GM23338 (cell line): ENCODE results near the gene MAP3K4. TPM values are rescaled to one million over a fixed set of nuclear protein-coding genes. Genes with fewer than 3 reads are reported as not detected.

ENCODE experiments used
- ATAC-seq: fragments of 200-7000 bp; cut with Tn5 transposase; 3 replicates; pipeline ENCODE4 v1.9.1; 2020
- DNase-seq: peaks from one replicate; pipeline ENCODE4 v3.0.0-alpha.2; 2015; ENCODE audit warnings: low spot score
- H2AFZ ChIP-seq: fragments of 200-600 bp; sonication (generic); 2 replicates; pipeline ENCODE4 v1.8.0; 2016; ENCODE audit warnings: antibody characterized with exemption, mild to moderate bottlenecking, moderate library complexity
- H3F3A ChIP-seq: fragments of 200-600 bp; sonication (generic); replicated peaks from 2 replicates; pipeline ENCODE4 v1.8.0; 2017; ENCODE audit warnings: antibody characterized with exemption, mixed run types, low read depth
- H3K27ac ChIP-seq: fragments of 200-600 bp; sonication (generic); 2 replicates; pipeline ENCODE4 v1.6.1; 2016; ENCODE audit warnings: low read depth
- H3K27me3 ChIP-seq: fragments of 200-600 bp; sonication (generic); 2 replicates; pipeline ENCODE4 v1.8.0; 2016; ENCODE audit warnings: mild to moderate bottlenecking, mixed run types, moderate library complexity; ENCODE audit not compliant: insufficient read depth
- H3K36me3 ChIP-seq: fragments of 200-600 bp; sonication (generic); 2 replicates; pipeline ENCODE4 v1.8.0; 2016; ENCODE audit warnings: mild to moderate bottlenecking; ENCODE audit not compliant: insufficient read depth
- H3K4me1 ChIP-seq: fragments of 200-600 bp; sonication (generic); 2 replicates; pipeline ENCODE4 v1.8.0; 2016; ENCODE audit warnings: mild to moderate bottlenecking, moderate library complexity; ENCODE audit not compliant: insufficient read depth
- H3K4me2 ChIP-seq: fragments of 200-600 bp; sonication (generic); 2 replicates; pipeline ENCODE4 v1.7.1; 2017; ENCODE audit warnings: mixed run types
- H3K4me3 ChIP-seq: fragments of 200-600 bp; sonication (generic); 2 replicates; pipeline ENCODE4 v1.6.1; 2016; ENCODE audit warnings: mixed run types
- H3K79me2 ChIP-seq: fragments of 200-600 bp; sonication (generic); replicated peaks from 2 replicates; pipeline ENCODE4 v1.8.0; 2017; ENCODE audit warnings: mild to moderate bottlenecking; ENCODE audit not compliant: insufficient read depth
- H3K9me2 ChIP-seq: fragments of 200-600 bp; sonication (generic); 2 replicates; pipeline ENCODE4 v1.8.0; 2017; ENCODE audit not compliant: insufficient read depth
- H4K20me1 ChIP-seq: fragments of 200-600 bp; sonication (generic); replicated peaks from 2 replicates; pipeline ENCODE4 v1.8.0; 2017; ENCODE audit warnings: mild to moderate bottlenecking; ENCODE audit not compliant: insufficient read depth
- H3K27ac Mint-ChIP-seq: 2 replicates; pipeline ENCODE4 v1.8.0; 2020; ENCODE audit warnings: inconsistent platforms, mild to moderate bottlenecking, moderate library complexity, mixed read lengths
- H3K27me3 Mint-ChIP-seq: 3 replicates; pipeline ENCODE4 v1.8.0; 2022; ENCODE audit warnings: low read depth, mild to moderate bottlenecking, moderate library complexity, mixed read lengths, inconsistent platforms; ENCODE audit not compliant: insufficient read depth, poor library complexity
- H3K36me3 Mint-ChIP-seq: 3 replicates; pipeline ENCODE4 v1.8.0; 2021; ENCODE audit warnings: low read depth, mild to moderate bottlenecking, inconsistent platforms, moderate library complexity, mixed read lengths
- H3K4me1 Mint-ChIP-seq: 3 replicates; pipeline ENCODE4 v1.8.0; 2020; ENCODE audit warnings: mild to moderate bottlenecking, inconsistent platforms, mixed read lengths
- H3K4me3 Mint-ChIP-seq: 3 replicates; pipeline ENCODE4 v1.8.0; 2021; ENCODE audit warnings: moderate library complexity, mild to moderate bottlenecking, inconsistent platforms, mixed read lengths
- H3K9me3 Mint-ChIP-seq: 3 replicates; pipeline ENCODE4 v1.8.0; 2020; ENCODE audit warnings: moderate library complexity, mild to moderate bottlenecking, inconsistent platforms, mixed read lengths
- CREB1 ChIP-seq: fragments of 250-450 bp; sonication (Bioruptor Pico); IDR thresholded peaks from 2 replicates; pipeline ENCODE4 v1.5.0; 2020; ENCODE audit warnings: low read depth, mild to moderate bottlenecking, moderate library complexity
- CTCF ChIP-seq, 2 experiments: fragments of 200-600 bp in 1 of 2; sonication (generic) in 1 of 2; conservative IDR thresholded peaks; 2 replicates each; pipeline versions ENCODE4 v1.5.1 to v1.6.1; 2016 to 2017; ENCODE audit warnings: antibody characterized with exemption in 2 of 2, low read depth in 2 of 2, mild to moderate bottlenecking in 2 of 2, moderate library complexity in 1 of 2
- ETS1 ChIP-seq: IDR thresholded peaks from 2 replicates; pipeline ENCODE4 v1.6.1; 2016; ENCODE audit warnings: antibody characterized with exemption
- EZH2 ChIP-seq: fragments of 200-600 bp; sonication (generic); IDR thresholded peaks from one replicate; pipeline ENCODE4 v1.8.0; 2017; ENCODE audit warnings: antibody characterized with exemption, mild to moderate bottlenecking, low read depth; ENCODE audit not compliant: unreplicated experiment
- EZH2phosphoT487 ChIP-seq: fragments of 200-600 bp; sonication (generic); IDR thresholded peaks from one replicate; pipeline ENCODE4 v1.8.1; 2018; ENCODE audit warnings: antibody characterized with exemption; ENCODE audit not compliant: unreplicated experiment
- JUNB ChIP-seq: IDR thresholded peaks from one replicate; pipeline ENCODE4 v1.6.1; 2016; ENCODE audit warnings: antibody characterized with exemption; ENCODE audit not compliant: unreplicated experiment
- NANOG ChIP-seq: IDR thresholded peaks from 2 replicates; pipeline ENCODE4 v1.6.1; 2016; ENCODE audit warnings: antibody characterized with exemption, borderline replicate concordance
- POLR2AphosphoS5 ChIP-seq: IDR thresholded peaks from 2 replicates; pipeline ENCODE4 v1.6.1; 2016; ENCODE audit warnings: antibody characterized with exemption, low read depth
- REST ChIP-seq: IDR thresholded peaks from one replicate; pipeline ENCODE4 v1.6.1; 2018; ENCODE audit warnings: antibody characterized with exemption; ENCODE audit not compliant: unreplicated experiment
- STAT1 ChIP-seq: IDR thresholded peaks from one replicate; pipeline ENCODE4 v1.6.1; 2016; ENCODE audit warnings: antibody characterized with exemption; ENCODE audit not compliant: unreplicated experiment
- ZNF114 ChIP-seq: fragments of 250-450 bp; sonication (Bioruptor Pico); IDR thresholded peaks from 2 replicates; pipeline ENCODE4 v1.5.0; 2020; ENCODE audit warnings: mild to moderate bottlenecking, moderate library complexity
- ZNF331 ChIP-seq: fragments of 250-450 bp; sonication (Bioruptor Pico); IDR thresholded peaks from 2 replicates; pipeline ENCODE4 v1.5.0; 2020; ENCODE audit warnings: low read depth, mild to moderate bottlenecking, moderate library complexity
- ZNF462 ChIP-seq: fragments of 250-450 bp; sonication (Bioruptor Pico); IDR thresholded peaks from 2 replicates; pipeline ENCODE4 v1.5.0; 2020; ENCODE audit warnings: mild to moderate bottlenecking, moderate library complexity
- polyA plus RNA-seq: library from polyadenylated mRNA; unstranded; fragments of >200 nt; fragmentation: Nextera tagmentation; extraction: Ambion mirVana; gene quantifications from 2 replicates; pipeline ENCODE4 v1.2.1, GENCODE V29; 2016
- total RNA-seq: library from RNA; depleted of rRNA; stranded (reverse); fragments of >200 nt; shearing (Covaris generic); gene quantifications from 2 replicates; pipeline ENCODE4 v1.2.3, GENCODE V29; 2014

The MAP3K4 gene
- total and polyA plus RNA-seq, 2 experiments from 2014 or later = 44.4 to 48.8 TPM

GRCh38 chr6:161053103-161053502 is 61.5 kb downstream of the MAP3K4 start:
- ATAC-seq = no peak; the same call in 2 of the 3 replicates
- H3K27ac Mint-ChIP-seq = no peak overlapping the region

More at GRCh38 chr6:161053103-161053502, 61.5 kb downstream of the MAP3K4 start:
- Mint-ChIP-seq H3K36me3 (no peaks in the 10 kb centered on the region; the same call in 2 of the 3 replicates), H3K4me1 (peaks cover 20% of the 10 kb centered on the region; the same call in 2 of the 3 replicates), H3K9me3 (no peaks in the 10 kb centered on the region), H3K4me3 (no peak overlapping the region), H3K27me3 (no peaks in the 10 kb centered on the region)
- DNase-seq = no peak
- H3K4me3 ChIP-seq = no peak overlapping the region
- H3K27ac ChIP-seq = no peak overlapping the region
- H4K20me1 ChIP-seq = no peaks in the 10 kb centered on the region; the same call in 1 of the 2 replicates
- peaks cover 6% of the 10 kb centered on the region for H3K4me1 ChIP-seq
- H3K36me3 ChIP-seq = no peaks in the 10 kb centered on the region; the same call in 1 of the 2 replicates
- no peak overlapping the region for H2AFZ ChIP-seq
- H3K27me3 ChIP-seq = no peaks in the 10 kb centered on the region
- peaks cover 33% of the 10 kb centered on the region; the same call in 1 of the 2 replicates for H3K79me2 ChIP-seq
- no peak for TF ChIP-seq NANOG
- TF ChIP-seq ETS1 = no peak
- no peak for TF ChIP-seq EZH2
- no peak for TF ChIP-seq ZNF114
- TF ChIP-seq CTCF (conservative IDR thresholded peaks at IDR 0.05; ENCODE audit: low read depth in 2 of 2) = no peak
- no peak for TF ChIP-seq JUNB
- TF ChIP-seq POLR2AphosphoS5 = no peak
- TF ChIP-seq REST = no peak
- TF ChIP-seq STAT1 = no peak
- TF ChIP-seq ZNF462 (CRISPR knock-in tag) = no peak
- TF ChIP-seq EZH2phosphoT487 = no peak
- no peak for TF ChIP-seq CREB1 (CRISPR knock-in tag)
- TF ChIP-seq ZNF331 (CRISPR knock-in tag) = no peak
- no peaks in the 10 kb centered on the region for H3K9me2 ChIP-seq
- no peaks in the 10 kb centered on the region for H3F3A ChIP-seq
- H3K4me2 ChIP-seq = no peak overlapping the region
